Hepatic stellate cell (primary cell): Measurements from ENCODE around the gene DYSF.
"Not testable (repeated sequence)": the region's sequence is repeated elsewhere in the genome, so short reads cannot be mapped to it uniquely, and the experiment has no call there.

ENCODE experiments used
- DNase-seq: peaks from one replicate; pipeline ENCODE4 v3.0.0; 2011; ENCODE audit warnings: low spot score

The DYSF gene

DNA sequence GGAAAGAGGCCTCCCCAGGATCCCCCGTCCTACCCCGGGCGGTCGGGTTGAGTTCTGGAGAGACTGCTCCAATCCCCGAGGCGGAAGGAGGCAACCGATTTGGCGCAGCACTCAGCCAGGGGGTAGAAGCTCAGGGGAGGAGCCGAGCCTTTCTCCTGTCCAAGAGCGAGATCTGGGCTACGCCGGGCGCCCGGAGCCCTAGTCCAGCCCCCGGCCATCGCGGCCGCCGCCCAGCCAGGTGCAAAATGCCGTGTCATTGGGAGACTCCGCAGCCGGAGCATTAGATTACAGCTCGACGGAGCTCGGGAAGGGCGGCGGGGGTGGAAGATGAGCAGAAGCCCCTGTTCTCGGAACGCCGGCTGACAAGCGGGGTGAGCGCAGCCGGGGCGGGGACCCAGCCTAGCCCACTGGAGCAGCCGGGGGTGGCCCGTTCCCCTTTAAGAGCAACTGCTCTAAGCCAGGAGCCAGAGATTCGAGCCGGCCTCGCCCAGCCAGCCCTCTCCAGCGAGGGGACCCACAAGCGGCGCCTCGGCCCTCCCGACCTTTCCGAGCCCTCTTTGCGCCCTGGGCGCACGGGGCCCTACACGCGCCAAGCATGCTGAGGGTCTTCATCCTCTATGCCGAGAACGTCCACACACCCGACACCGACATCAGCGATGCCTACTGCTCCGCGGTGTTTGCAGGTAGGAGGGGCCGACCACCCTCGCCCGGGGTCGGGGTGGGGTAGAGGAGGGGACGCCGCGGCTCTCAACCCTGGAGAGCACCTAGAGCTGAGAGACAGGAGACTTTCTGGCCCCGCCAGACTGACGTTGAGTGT is at the start of gene DYSF:
TSS of gene DYSF (plus strand) at position 158 of the 817 bp plus-strand sequence.
- peak; percentile 68 for DNase-seq

DNA sequence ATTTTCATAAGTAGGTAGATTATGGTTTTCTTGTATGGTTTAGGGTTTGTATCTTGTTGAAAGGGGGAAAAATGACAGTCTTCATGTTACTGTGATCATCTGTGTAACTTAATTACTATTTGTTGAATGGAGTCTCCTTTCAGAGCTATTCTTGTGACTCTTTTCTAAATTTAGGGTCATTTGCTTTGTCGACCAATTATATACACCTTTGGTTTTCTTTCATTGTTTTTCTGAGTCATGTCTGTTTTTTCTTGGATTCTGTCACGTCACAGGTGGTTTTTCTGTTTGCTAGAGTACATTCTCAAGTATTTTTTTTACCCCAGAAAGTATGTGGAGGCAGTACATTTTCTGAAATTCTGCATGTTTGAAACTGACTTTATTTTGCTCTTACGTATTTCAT is 43.8 kb upstream of the DYSF start:
- DNase-seq: no peak

DNA sequence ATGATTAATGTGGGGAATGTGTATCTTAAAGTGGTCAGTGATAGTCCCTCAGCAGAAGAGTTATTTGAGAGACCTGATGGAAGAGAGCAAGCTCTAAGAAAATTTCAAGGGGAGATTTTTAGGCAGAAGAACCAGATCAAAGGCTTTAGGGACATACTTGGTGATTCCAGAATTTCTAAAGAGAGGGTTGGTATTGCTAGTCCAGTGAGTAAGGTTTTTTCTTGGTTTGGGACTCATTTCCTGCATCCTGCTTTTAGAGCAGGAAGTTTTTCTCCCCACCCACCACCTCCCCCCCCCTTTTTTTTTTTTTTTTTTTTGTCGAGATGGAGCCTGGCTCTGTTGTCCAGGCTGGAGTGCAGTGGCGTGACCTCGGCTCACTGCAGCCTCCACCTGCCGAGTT is 42.7 kb upstream of the DYSF start:
- DNase-seq: no peak

DNA sequence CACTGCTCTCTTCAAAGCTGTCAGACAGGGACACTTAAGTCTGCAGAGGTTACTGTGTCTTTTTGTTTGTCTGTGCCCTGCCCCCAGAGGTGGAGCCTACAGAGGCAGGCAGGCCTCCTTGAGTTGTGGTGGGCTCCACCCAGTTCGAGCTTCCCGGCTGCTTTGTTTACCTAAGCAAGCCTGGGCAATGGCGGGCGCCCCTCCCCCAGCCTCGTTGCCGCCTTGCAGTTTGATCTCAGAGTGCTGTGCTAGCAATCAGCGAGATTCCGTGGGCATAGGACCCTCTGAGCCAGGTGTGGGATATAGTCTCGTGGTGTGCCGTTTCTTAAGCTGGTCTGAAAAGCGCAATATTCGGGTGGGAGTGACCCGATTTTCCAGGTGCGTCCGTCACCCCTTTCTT is 36.5 kb upstream of the DYSF start:
- not testable (repeated sequence) for DNase-seq

DNA sequence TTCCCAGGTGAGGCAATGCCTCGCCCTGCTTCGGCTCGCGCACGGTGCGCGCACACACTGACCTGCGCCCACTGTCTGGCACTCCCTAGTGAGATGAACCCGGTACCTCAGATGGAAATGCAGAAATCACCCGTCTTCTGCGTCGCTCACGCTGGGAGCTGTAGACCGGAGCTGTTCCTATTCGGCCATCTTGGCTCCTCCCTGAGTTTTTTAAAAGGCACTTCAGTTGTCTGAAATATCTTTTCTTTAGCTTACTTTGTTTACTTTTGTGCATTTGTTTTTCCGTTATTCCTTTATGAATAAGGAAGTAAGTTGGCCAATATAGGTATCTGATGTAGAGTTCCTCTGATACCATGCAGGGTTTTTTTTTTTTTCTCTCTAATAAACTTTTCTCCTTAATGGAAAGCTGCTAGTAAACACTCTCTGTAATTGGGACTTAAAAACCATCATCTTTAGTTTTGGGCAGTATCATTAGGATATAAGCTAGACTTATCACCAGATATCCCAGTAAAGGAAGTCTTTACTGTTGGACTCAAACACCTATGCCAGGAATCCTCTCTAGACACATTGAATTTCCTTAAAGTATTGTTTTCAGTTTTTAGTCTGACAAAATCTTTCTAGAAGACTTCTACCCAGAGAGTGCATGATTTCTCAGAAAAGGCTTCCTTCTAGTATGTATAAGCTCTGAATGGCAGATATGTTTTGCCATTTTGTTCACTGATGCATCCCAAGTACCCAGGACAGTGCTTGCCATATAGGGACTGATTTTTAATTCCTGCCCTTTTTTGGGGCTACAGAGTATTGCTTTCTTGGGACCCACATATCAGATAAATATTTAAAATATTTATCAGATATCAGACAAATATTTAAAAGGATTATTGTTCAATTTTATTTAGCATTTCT is 35.8 kb upstream of the DYSF start:
- no peak for DNase-seq

DNA sequence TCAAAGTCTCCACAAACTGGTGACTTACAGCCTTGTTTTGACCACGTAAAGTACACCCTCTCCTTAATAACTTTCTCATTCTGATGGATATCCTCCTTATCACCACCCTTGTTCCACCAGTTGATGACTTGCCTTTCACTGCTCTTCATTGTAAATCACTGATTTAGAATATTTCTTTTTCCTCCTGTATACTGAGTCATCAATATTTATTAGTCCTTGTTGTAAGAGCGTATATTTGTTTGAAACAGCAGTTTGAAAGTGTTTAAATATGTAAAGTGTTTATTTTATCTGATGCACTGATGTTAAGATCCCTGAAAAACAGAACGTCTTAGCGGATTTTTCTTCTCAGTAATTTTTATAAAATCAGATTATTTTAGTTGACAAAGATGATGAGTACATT is 34.2 kb upstream of the DYSF start:
- no peak for DNase-seq

DNA sequence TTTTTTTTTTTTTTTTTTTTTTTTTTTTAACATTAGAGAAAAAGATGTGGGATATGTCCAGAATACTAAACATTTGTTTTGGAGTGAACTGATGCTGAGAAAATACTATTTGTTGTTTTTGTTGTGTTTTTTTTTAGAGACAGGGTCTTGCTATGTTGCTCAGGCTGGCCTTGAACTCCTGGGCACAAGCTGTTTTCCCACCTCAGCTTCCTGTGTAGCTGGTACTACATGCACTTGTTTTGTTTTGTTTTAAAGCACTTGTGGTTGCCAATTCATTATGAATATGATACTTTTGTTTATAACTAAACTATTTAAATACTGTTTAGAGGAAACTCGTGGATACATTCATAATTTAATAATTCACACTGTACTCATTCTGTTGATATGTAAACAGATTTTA is 33.4 kb upstream of the DYSF start:
- no peak for DNase-seq

DNA sequence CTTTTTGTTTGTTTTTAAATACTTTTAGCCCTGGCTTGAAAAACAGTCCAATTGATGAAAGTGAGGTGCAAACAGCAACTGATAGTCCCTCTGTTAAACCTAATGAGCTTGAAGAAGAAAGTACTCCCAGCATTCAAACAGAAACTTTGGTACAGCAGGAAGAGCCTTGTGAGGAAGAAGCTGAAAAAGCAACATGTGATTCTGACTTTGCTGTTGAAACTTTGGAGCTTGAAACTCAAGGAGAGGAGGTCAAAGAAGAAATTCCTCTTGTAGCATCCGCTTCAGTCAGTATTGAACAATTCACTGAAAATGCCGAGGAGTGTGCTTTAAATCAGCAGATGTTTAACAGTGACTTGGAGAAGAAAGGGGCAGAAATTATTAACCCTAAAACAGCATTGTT is 30.6 kb upstream of the DYSF start:
- DNase-seq: no peak

DNA sequence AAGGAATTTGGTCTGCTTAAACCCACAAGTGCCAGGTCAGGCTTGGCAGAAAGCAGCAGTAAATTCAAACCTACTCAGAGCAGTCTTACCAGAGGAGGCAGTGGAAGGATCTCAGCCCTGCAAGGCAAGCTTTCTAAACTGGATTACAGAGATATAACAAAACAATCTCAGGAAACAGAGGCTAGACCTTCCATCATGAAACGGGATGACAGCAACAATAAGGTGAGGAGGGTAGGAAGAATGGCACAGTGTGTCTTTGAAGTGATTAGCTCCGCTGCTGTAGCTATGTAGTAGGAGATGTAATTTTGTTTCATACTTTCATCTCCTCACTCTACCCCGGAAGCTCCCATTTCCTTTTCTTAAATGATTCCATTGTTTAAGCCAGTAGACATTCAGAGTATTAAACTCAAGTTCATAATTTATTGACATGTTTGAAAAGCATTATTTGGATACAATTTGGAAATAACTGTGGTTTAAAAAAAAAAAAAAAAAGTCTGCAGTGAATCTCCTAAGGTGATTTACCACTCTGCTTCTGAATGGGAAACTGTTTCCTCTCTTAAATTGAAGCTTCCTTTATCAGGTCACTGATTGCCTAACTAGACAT is 29.4 kb upstream of the DYSF start:
- no peak for DNase-seq

DNA sequence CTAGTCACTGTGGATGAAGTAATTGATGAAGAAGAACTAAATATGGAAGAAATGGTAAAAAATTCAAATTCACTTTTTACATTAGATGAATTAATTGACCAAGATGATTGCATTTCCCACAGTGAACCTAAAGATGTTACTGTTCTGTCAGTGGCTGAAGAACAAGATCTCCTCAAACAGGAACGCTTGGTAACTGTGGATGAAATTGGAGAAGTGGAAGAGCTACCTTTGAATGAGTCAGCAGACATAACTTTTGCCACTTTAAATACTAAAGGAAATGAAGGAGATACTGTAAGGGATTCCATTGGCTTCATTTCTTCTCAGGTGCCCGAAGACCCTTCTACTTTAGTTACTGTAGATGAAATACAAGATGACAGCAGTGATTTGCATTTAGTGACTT is 26.6 kb upstream of the DYSF start:
- DNase-seq: no peak

DNA sequence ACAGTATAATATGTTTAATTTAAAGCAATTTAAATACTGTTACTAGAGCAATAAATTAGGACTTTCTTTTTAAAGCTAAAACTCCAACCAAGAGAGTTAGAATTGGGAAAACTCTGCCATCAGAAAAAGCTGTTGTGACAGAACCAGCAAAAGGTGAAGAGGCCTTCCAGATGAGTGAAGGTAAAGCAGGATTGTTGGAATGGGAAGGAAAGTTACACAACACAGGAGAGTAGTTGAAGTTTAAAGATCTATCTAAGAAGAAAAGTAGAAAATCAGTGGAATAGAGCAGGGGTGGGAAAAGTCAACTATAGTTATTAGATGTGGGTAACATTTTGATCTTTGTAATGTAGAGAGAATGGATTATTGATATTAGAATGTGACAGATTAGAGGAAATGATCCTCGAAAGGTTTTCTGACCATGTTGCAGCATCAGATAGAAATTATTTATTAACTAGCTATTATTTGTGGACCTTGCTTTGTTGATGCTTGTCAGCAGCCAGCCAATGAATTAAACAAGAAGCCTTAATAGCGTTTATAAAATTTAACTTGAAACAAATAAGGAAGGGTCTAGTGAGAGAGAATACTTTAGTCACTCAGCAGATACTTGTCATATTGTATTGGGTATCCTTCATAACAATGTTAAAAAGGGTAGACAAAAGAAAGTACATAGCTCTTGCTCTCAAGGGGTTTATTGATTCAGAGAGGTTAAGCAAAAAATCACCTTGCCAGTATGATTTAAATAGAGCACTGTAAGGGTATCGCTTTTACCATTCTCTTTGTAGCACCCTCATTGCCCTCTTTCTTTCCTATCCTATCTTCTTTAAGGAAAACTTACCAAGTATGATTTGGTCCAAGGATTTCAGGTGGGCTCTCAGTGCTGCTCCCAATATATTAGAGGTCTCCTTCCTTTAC is 24.6 kb upstream of the DYSF start:
- no peak for DNase-seq

DNA sequence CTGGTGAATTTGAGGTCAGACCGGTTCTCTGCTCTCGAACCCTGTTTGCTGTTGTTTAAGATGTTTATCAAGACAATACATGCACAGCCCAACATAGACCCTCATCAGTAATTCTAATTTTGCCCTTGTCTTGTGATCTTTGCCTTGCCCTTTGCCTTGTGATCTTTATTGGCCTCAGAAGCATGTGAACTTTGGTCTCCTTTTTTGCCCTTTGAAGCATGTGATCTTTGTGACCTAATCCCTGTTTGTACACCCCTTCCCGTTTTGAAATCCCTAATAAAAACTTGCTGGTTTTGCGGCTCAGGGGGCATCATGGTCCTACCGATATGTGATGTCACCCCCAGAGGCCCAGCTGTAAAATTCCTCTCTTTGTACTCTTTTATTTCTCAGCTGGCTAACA is 8.2 kb upstream of the DYSF start:
- DNase-seq: not testable (repeated sequence)

DNA sequence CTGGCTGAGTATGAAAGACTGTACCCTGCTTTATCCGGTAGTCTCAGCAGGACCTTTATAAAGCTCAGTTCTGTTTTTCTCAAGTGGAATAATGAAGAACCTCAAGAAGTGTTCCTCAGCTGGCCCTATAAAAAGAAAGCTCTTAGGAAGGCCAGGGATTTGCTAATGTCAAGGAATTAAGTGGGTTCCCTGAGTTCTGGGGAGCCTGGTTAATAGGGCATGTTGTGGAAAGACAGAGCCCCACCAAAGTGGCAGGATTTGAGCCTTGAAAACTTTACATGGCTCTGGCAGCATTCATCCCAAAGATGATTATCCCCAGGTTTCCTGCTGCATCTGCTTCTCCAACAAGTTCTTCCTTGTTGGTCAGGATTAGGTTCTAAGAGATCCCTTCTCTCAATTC is 6.9 kb upstream of the DYSF start:
- no peak for DNase-seq

DNA sequence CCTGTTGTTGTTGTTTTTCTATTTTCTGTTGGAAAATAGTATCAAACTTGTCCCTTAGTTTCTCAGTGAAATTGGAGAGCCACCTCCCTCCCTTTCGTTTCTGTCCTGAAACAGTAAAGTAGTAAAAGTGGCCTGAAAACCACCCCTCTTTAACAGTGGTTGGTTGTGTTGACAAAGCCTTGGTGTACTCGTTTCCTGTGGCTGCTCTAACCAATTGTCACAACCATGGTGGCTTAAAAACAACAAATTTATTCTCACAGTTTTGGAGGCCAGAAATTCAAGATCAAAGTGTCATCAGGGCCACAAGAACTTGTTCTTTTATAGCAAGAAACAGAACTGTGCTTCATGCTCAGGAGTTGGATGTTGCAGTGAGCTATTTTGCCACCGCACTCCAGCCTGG is 4.0 kb upstream of the DYSF start:
- DNase-seq: no peak

DNA sequence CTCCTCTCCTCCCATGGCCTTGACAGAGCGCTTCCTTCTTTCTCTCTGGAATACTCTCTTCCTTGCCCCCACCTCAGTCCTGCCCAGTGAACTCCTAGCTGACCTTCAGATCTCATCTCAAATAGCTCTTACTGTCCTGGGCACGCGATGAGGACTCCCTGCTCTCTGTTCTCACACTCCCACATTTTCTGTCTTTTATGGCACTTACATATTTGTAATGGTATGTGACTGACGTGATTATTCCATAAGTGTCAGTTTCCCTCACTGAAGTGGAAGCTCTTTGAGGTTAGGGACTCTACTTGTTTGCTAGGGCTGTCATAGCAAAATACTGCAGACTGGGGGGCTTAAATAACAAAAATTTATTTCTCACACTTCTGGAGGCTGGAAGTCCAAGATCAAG is 1.7 kb upstream of the DYSF start:
- no peak for DNase-seq

DNA sequence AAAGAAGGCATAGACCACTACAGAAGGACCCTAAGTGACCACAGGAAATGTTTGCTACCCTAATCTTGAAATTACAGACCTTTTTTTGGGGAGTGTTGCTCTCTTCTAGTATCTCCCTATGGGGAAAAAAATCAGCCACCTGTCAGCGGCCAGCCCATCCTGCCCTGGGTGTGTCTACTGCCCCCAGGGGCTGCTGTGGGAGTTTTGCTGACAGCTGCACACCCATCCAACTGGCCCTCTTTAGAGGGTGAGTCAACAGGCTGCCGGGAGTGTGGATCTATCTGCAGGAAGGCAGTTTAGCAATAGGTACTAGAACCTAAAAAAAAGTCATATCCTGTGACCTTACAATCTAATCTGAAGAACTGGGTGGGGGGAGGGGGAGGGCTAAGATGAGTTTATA is 796 bp upstream of the DYSF start:
- DNase-seq: peak; percentile 53

DNA sequence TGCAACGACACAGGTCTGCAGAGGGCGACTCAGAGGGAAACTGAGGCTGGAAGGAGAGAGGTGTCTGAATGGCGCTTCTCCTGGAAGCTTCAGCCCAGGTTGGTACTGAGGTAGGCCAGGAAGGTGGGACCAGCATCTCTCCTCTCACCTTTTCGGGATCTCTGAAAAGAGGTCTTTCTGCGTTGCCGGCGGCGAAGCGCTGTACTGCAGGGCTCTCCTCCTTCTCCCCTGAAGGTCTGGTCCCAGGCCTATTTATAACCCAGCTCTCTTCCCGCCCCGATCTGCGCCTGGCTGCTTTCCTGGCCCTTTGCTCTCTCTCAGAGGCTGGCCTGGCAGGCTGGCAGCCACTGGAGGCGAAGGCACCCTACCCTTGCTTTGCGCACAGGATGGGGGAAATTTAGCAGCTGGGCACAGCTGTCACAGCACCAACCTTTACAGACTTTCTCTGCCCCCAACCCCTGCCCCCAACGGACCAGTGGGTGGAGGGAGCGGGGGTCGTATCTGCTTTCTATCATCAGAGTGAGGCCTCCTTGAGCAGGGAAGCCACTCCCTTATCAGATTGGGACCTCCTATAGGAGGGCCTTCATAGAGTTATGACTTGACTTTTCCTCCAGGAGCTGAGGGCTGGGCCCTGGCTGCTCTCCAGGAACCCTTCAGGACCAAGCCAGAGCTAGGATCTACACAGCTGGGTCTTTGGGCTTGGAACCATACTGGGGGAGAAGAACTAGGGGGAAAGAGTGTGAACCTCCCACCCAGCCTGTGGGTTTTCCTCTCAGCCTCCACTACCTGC is 1.1 kb downstream of the DYSF start:
- DNase-seq: peak; percentile 60

DNA sequence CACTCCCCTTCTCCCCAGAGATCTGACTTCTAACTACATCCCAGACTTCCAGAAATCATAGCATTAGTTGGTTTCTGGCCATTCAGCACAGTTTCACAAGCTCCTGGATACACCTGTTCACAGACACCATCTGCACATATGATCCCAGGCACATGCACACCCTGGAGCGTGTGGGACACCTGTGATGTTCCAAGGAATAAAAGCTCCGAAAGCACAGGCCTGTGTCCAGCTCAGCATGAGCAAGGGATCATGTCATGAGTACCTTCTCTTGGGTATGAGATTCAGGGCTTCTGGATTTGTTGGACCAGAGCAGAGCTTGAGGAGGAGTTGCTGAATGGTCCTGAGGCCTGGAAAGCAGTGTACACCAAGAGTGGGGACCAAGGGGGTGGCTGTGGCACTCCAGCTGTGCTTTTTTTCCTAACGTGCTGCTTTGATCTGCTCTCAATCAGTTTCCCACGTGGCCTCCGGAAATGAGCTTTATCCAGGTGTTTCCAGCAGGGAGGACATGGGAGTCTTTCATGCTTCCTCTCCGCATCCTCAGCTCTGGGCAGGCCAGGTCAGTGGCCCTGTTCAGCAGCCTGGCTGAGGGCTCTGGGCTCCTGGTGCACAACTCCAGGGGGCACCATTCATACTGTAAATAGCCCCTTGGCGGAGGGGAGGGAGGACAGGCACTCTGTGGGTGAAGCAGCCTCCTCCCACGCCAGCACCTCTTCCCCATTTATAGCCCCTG is 1.8 kb downstream of the DYSF start:
- no peak for DNase-seq

DNA sequence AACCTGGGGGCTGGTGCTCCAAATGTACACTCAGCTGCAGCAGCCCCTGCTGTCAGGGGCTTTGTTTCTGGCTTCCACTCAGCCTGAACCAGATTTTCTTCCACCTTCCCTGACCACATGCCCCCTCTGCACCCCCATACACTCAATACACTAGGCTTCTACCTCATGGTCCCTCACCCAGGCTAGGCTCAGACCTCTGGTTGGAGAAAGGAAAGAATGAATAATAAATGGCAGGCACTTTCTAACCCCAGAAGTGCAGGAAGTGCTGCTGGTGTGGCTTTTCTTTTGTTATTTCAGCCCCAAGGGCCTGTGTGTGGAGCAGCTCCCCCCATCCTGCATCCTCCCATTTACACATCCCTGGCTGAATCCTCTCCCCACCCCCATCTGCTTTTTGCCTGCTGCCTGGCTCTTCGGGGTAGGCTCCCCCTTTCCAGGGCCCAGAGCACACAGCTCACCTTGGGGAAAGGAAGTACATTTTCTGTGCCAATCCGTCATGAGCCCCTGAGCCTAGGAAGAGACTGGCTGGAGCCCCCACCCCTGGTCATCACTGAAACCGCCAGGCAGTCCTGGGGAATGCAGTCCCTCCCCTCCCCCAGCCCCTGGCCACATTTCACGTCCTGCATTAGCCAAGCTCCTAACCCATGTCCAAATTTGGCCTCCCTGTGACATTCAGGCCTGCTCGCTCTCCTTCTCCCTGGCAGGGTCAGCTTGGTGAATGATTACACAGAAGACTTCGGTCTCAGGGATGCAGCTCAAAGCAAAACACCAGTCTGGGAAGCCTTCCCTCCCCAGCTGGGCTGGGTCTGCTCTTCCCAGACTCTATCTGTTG is 2.6 kb downstream of the DYSF start:
- DNase-seq: peak; percentile 60
